ENCODE data around the gene WFIKKN2.

- TF ChIP-seq CTCF (IDR thresholded peaks at IDR 0.05) (no peak), EZH2 (IDR thresholded peaks at IDR 0.05) (no peak)
Measured at GRCh38 chr17:50793007-50793406, 42.4 kb upstream of the WFIKKN2 start.

All from neural progenitor cell (in vitro differentiated cells).